HG02763 (cell line): ENCODE results near the gene PLD3.
"Not testable (repeated sequence)": the region's sequence is repeated elsewhere in the genome, so short reads cannot be mapped to it uniquely, and the experiment has no call there.

Experiments
- ATAC-seq: cut with Tn5 transposase; IDR thresholded peaks from one replicate; pipeline ENCODE4 v1.9.1; 2021; ENCODE audit warnings: mild to moderate bottlenecking, moderate library complexity; ENCODE audit not compliant: unreplicated experiment

The PLD3 gene

GRCh38 chr19:40362160-40362559 is 13.7 kb downstream of the PLD3 start:
- no peak for ATAC-seq

GRCh38 chr19:40363069-40363468 is 14.6 kb downstream of the PLD3 start:
- ATAC-seq = no peak

- no peak for ATAC-seq
These were observed 16.5 kb downstream of the PLD3 start for GRCh38 chr19:40365010-40365409.

- no peak for ATAC-seq
These were observed 17.3 kb downstream of the PLD3 start for GRCh38 chr19:40365613-40366401.

GRCh38 chr19:40366697-40367561 is 18.4 kb downstream of the PLD3 start:
- ATAC-seq = no peak

- ATAC-seq = no peak
These were observed 19.3 kb downstream of the PLD3 start for GRCh38 chr19:40367577-40368434.

DNA sequence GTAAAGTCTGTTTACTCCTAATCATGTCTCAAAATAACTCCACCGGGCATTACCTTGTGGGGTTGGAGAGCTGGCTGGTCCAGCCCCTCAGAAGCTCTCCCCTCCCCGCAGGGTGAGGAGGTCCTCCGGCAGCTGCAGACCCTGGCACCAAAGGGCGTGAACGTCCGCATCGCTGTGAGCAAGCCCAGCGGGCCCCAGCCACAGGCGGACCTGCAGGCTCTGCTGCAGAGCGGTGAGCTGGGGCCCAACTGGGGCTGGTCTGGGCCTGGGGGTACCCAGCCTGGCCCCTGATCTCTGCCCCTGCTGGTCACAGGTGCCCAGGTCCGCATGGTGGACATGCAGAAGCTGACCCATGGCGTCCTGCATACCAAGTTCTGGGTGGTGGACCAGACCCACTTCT is 21.3 kb downstream of the PLD3 start:
- ATAC-seq = no peak

GRCh38 chr19:40370253-40370652 is 21.8 kb downstream of the PLD3 start:
- not testable (repeated sequence) for ATAC-seq

- no peak for ATAC-seq
These were observed 22.7 kb downstream of the PLD3 start for GRCh38 chr19:40370997-40371801.

- no peak for ATAC-seq
These were observed 23.3 kb downstream of the PLD3 start for GRCh38 chr19:40371802-40372122.

DNA sequence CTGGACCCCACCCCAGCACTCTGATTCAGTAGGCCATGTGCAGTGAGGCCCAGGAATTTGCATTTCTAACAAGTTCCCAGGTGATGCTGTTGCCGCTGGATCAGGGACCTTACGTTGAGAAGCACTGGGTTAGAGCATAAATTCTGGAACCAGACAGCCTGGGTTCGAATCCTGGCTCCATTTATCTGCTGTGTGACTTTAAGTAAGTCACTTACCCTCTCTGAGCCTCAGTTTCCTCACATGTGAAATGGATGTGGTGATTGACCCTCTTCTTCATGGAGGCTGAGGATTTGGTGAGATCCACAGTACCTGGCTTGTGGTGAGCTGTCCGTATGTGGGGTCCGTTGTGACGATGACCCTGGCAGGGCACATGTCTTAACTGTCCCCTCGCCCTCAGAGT is 25.6 kb downstream of the PLD3 start:
- no peak for ATAC-seq

DNA sequence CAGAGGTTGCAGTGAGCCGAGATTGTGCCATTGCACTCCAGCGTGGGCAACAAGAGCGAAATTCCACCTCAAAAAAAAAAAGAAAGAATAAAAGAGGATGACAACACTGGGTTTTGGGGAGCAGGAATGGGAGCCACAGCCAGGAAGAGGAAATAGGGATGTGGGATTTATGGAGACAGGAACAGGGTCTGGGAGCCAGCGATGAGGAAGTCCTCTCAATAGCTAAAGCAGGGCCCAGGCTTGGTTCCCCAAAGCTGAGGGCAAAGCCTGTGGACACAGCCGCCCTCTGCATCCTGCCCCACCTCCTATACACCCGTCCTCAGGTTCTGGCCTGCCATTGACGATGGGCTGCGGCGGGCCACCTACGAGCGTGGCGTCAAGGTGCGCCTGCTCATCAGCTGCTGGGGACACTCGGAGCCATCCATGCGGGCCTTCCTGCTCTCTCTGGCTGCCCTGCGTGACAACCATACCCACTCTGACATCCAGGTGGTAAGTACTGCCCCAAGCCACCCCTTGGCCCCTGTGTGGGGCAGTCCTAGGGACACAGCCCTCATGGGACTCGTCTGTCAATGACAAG is 27.9 kb downstream of the PLD3 start:
- ATAC-seq = no peak

DNA sequence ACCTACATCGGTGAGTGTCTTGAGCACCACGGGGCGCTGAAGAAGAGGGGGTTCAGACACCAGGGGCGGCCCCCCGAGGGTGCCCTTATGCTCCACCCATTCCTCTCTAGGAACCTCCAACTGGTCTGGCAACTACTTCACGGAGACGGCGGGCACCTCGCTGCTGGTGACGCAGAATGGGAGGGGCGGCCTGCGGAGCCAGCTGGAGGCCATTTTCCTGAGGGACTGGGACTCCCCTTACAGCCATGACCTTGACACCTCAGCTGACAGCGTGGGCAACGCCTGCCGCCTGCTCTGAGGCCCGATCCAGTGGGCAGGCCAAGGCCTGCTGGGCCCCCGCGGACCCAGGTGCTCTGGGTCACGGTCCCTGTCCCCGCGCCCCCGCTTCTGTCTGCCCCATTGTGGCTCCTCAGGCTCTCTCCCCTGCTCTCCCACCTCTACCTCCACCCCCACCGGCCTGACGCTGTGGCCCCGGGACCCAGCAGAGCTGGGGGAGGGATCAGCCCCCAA is 29.4 kb downstream of the PLD3 start:
- no peak for ATAC-seq

DNA sequence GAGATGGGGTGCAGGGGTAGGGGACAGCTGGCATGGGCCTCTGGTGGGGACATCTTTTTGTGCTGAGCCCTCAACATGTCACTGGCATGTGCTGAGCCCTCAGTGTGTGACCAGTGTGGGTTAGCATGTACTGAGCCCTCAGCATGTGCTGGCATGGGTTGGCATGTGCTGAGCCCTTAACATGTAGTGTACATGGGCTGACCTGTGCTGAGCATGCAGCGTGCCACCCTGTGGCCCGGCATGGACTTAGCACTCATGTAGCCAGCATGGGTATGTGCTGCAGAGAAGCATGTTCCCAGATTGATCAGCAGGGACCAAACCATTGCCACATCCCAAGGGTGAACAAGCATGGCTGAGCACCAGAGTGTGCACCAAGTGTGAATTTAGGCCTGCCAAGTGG is 30.0 kb downstream of the PLD3 start:
- ATAC-seq = no peak

- ATAC-seq = no peak
These were observed 31.1 kb downstream of the PLD3 start for GRCh38 chr19:40379446-40380198.

- ATAC-seq = no peak
These were observed 31.9 kb downstream of the PLD3 start for GRCh38 chr19:40380199-40381037.

DNA sequence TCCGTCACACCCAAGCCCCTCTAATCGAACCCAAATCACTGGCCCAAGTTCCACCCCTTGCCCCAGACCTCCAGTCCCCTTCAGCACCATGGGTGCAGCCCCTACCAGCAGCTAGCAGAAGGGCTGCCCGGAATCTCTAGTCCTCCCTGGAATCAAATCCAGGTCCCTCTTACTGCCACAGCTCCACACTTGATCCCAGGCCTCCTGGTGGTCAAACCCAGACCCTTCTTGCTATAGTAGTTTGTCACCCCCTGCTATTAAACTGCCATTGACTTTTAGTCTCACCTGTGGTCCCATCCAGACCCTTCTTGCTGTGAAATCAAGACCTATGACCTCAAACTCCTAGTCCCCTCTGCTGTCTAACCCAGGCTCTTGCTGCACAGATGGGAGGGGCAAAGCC is 32.8 kb downstream of the PLD3 start:
- no peak for ATAC-seq

DNA sequence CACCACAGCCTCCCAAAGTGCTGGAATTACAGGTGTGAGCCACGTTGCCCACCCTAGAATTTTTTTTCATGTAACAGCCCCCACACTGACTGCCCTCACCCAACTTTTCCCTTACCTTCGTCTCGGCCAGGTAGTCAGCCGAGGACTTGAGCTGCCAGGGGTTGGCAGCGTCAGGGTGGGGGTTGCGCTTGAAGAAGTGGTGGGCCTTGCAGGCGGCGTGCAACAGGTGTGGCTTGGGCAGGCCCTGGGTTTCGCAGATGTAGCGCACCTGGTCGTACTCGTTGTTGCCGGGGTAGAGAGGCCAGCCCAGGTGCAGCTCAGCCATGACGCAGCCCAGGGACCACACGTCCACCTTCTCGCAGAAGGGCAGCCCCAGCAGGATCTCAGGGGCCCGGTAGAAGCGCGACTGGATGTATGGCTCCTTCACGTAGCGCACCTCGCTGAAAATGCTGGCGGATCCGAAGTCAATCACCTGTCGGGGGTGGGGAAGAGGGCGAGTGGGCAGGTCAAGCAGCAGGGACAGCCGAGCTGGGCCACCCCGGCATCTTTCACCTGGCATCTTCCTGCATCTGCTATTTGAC is 35.3 kb downstream of the PLD3 start:
- no peak for ATAC-seq
